Sigmoid colon (tissue), 7 donors: ENCODE measurements around the gene HOXC9. TPM values are rescaled to one million over a fixed set of nuclear protein-coding genes. Genes with fewer than 3 reads are reported as not detected.

Experiments used
- DNase-seq: peaks from one replicate; pipeline ENCODE4 v3.0.0-alpha.2; 2019
- H3K27ac ChIP-seq, 4 donors: fragments of 200-600 bp; sonication (generic); one replicate each; pipeline ENCODE4 v1.5.1; 2016 to 2019; ENCODE audit warnings: mild to moderate bottlenecking in 1 of 4
- H3K27me3 ChIP-seq, 3 donors: fragments of 200-600 bp; sonication (generic); one replicate each; pipeline ENCODE4 v1.5.1; 2019; ENCODE audit warnings: mild to moderate bottlenecking in 1 of 3
- H3K36me3 ChIP-seq, 4 donors: fragments of 200-600 bp; sonication (generic); one replicate each; pipeline ENCODE4 v1.5.1; 2016 to 2019
- H3K4me1 ChIP-seq, 4 donors: fragments of 200-600 bp; sonication (generic); one replicate each; pipeline ENCODE4 v1.5.1; 2017 to 2019
- H3K4me3 ChIP-seq, 4 donors: fragments of 200-600 bp; sonication (generic); one replicate each; pipeline ENCODE4 v1.5.1; 2017 to 2019; ENCODE audit warnings: mild to moderate bottlenecking in 2 of 4, moderate library complexity in 1 of 4
- H3K9me3 ChIP-seq, 4 donors: fragments of 200-600 bp in 3 of 4; sonication (generic) in 3 of 4; one replicate each; pipeline versions ENCODE4 v1.5.1 to v1.6.1; 2013 to 2019
- CTCF ChIP-seq, 4 experiments: fragments of 450-650 bp in 3 of 4; fragments of 200-600 bp in 1 of 4; IDR thresholded peaks; one replicate each; pipeline ENCODE4 v1.5.1; 2016 to 2019; ENCODE audit warnings: antibody characterized with exemption in 4 of 4, mild to moderate bottlenecking in 3 of 4, moderate library complexity in 2 of 4
- EP300 ChIP-seq, 4 donors: sonication (generic); formaldehyde crosslinking; IDR thresholded peaks; one replicate each; pipeline ENCODE4 v1.6.1; 2017; ENCODE audit warnings: antibody characterized with exemption in 4 of 4
- POLR2A ChIP-seq, 2 donors: fragments of 450-650 bp; IDR thresholded peaks; one replicate each; pipeline ENCODE4 v1.6.1; 2016; ENCODE audit warnings: antibody characterized with exemption in 2 of 2, mild to moderate bottlenecking in 2 of 2, moderate library complexity in 2 of 2
- POLR2AphosphoS5 ChIP-seq, 4 donors: sonication (generic); formaldehyde crosslinking; IDR thresholded peaks; one replicate each; pipeline ENCODE4 v1.6.1; 2017; ENCODE audit warnings: antibody characterized with exemption in 4 of 4
- WGBS, 2 donors: extraction: QIAGEN DNeasy Blood & Tissue Kit; methylation state at CpG; one replicate each; pipeline ENCODE4 v1.1.7; 2013; 5-methylcytosine and 5-hydroxymethylcytosine counted together
- intact Hi-C: fragments of 100-400 bp; cut with DNase I; formaldehyde crosslinking; loops from one replicate; pipeline ENCODE4 v1.15.1; 2023
- polyA plus RNA-seq, 3 donors: library from polyadenylated mRNA; stranded (reverse); fragments of 200-250 nt; gene quantifications; one replicate each; pipeline ENCODE4 v1.2.3, GENCODE V29; 2013
- total RNA-seq, 4 donors: library from RNA; depleted of rRNA; stranded (reverse); fragments of >200 nt; gene quantifications; one replicate each; pipeline ENCODE4 v1.1.0, GENCODE V29; 2016
- donor health status: healthy with polysubstance abuse.
- donor health status: Bipolar disorder and iron deficiency.
- donor health status: healthy.

HOXC9 gene
- total RNA-seq, result not detected
- polyA plus RNA-seq, result under 1 TPM in 1 of 3 donors, not detected in 2; 0.04 TPM

DNA sequence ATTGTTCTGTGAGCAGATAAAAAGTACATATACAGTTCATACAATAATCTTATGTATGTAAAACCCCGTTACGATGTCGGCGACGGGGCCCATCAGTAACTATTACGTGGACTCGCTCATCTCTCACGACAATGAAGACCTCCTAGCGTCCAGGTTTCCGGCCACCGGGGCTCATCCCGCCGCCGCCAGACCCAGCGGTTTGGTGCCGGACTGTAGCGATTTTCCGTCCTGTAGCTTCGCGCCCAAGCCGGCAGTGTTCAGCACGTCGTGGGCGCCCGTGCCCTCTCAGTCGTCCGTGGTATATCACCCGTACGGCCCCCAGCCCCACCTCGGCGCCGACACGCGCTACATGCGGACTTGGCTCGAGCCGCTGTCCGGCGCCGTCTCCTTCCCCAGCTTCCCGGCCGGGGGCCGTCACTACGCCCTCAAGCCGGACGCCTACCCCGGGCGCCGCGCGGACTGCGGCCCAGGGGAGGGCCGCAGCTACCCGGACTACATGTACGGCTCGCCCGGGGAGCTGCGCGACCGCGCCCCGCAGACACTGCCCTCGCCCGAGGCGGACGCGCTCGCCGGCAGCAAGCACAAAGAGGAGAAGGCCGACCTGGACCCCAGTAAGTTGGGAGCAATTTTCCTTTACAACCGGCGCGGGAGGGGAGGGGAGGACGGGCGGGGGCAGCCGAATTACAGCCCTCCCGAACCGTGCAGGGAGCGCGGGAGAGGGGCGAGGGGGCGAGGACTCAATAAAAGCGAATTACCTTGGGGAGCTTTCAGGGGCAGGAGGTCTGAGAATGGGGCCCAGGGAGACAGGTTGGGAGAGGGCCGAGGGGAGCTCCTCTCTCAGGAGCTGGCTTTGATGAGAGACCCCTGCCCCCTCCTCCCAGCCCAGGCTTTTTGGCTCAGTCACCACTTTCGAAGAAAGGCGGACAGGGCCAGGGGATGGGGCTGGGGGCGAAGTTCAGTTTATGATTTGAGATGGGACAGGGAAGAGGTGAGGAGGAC lies at the start of gene HOXC9:
Gene HOXC9 (plus strand): TSS at position 46 of the 999 bp plus-strand sequence. CDS start 28 bp downstream, at position 74.
- intact Hi-C loops, result loop anchor here (10.0 kb wide), 1 partner anchor 374 kb away; no protein-coding TSS in a partner anchor
- DNase-seq, result no peak
- H3K27me3 ChIP-seq, result peaks cover 92 to 100% (median 100%) of the 10 kb centered on the region in 3 donors

DNA sequence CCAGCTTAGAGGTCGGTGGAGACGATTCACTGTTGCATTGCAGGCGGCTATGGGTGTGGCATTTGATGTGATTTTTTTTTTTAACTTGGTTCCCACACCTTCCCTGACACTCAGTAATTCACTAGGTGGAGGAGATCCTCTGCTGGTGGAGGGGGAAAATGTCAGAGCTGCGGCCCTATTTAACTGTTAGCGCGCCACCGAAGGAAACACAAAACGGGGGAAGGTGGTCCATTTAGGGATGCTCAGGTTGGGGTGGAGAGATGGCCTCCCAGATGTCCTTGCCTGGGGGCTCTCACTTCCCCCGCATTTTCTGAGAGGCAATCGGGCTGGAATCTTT lies 49.6 kb upstream of the HOXC9 start:
- Histone ChIP-seq H3K36me3 (no peaks in the 10 kb centered on the region), H3K4me3 (no peak overlapping the region), H3K27me3 (peaks cover 80 to 100% (median 99%) of the 10 kb centered on the region in 3 donors), H3K9me3 (no peaks in the 10 kb centered on the region), H3K27ac (no peak overlapping the region), H3K4me1 (peaks cover 0 to 27% (median 14%) of the 10 kb centered on the region in 4 donors)
- WGBS, 2 donors, result 6 to 13% methylated on average over 10 of the region's 10 CpGs
- intact Hi-C loops, result no loop called here
- no peak for DNase-seq
- no peak for TF ChIP-seq POLR2A (IDR thresholded peaks at IDR 0.05)
- no peak for TF ChIP-seq CTCF (IDR thresholded peaks at IDR 0.05)
- no peak for TF ChIP-seq POLR2AphosphoS5 (IDR thresholded peaks at IDR 0.05)
- no peak for TF ChIP-seq EP300 (IDR thresholded peaks at IDR 0.05)

More for the DNA sequence above, at the start of gene HOXC9:
- Histone ChIP-seq H3K9me3 (no peaks in the 10 kb centered on the region), H3K36me3 (no peaks in the 10 kb centered on the region), H3K27ac (no peak within 1 kb of the TSS), H3K4me3 (peak within 1 kb of the TSS in 2 of 4 donors; percentile 27 to 29), H3K4me1 (peaks cover 0 to 27% (median 21%) of the 10 kb centered on the region in 4 donors)
- 5 to 6% methylated on average over 87 of the region's 87 CpGs for WGBS, 2 donors
- TF ChIP-seq EP300 (IDR thresholded peaks at IDR 0.05) (no peak), POLR2AphosphoS5 (IDR thresholded peaks at IDR 0.05) (no peak), CTCF (IDR thresholded peaks at IDR 0.05) (no peak), POLR2A (IDR thresholded peaks at IDR 0.05) (no peak)

- Histone ChIP-seq H3K27me3 (peaks cover 80 to 100% (median 99%) of the 10 kb centered on the region in 3 donors), H3K4me3 (no peak overlapping the region), H3K9me3 (no peaks in the 10 kb centered on the region), H3K36me3 (no peaks in the 10 kb centered on the region), H3K4me1 (peaks cover 0 to 30% (median 14%) of the 10 kb centered on the region in 4 donors), H3K27ac (no peak overlapping the region)
- intact Hi-C loops, result no loop called here
- no peak for DNase-seq
- 5 to 10% methylated on average over 34 of the region's 34 CpGs for WGBS, 2 donors
- TF ChIP-seq EP300 (IDR thresholded peaks at IDR 0.05), result no peak
- no peak for TF ChIP-seq POLR2A (IDR thresholded peaks at IDR 0.05)
- no peak for TF ChIP-seq CTCF (IDR thresholded peaks at IDR 0.05)
Observed at GRCh38 chr12:53950789-53951576, 49.0 kb upstream of the HOXC9 start.

GRCh38 chr12:53951577-53952334 lies 48.2 kb upstream of the HOXC9 start:
- H3K27me3 ChIP-seq, result peaks cover 81 to 100% (median 99%) of the 10 kb centered on the region in 3 donors
- H3K9me3 ChIP-seq, result no peaks in the 10 kb centered on the region
- TF ChIP-seq EP300 (IDR thresholded peaks at IDR 0.05) (no peak), CTCF (IDR thresholded peaks at IDR 0.05) (no peak), POLR2A (IDR thresholded peaks at IDR 0.05) (no peak), POLR2AphosphoS5 (IDR thresholded peaks at IDR 0.05) (no peak)
- H3K4me3 ChIP-seq, result no peak overlapping the region
- WGBS, 2 donors, result 4 to 12% methylated on average over 47 of the region's 47 CpGs
- no peak for DNase-seq
- no peaks in the 10 kb centered on the region for H3K36me3 ChIP-seq
- no peak overlapping the region for H3K27ac ChIP-seq
- intact Hi-C loops, result no loop called here
- peaks cover 0 to 33% (median 14%) of the 10 kb centered on the region in 4 donors for H3K4me1 ChIP-seq
